Measurements from ENCODE around the gene TMEM88.

The TMEM88 gene

DNA sequence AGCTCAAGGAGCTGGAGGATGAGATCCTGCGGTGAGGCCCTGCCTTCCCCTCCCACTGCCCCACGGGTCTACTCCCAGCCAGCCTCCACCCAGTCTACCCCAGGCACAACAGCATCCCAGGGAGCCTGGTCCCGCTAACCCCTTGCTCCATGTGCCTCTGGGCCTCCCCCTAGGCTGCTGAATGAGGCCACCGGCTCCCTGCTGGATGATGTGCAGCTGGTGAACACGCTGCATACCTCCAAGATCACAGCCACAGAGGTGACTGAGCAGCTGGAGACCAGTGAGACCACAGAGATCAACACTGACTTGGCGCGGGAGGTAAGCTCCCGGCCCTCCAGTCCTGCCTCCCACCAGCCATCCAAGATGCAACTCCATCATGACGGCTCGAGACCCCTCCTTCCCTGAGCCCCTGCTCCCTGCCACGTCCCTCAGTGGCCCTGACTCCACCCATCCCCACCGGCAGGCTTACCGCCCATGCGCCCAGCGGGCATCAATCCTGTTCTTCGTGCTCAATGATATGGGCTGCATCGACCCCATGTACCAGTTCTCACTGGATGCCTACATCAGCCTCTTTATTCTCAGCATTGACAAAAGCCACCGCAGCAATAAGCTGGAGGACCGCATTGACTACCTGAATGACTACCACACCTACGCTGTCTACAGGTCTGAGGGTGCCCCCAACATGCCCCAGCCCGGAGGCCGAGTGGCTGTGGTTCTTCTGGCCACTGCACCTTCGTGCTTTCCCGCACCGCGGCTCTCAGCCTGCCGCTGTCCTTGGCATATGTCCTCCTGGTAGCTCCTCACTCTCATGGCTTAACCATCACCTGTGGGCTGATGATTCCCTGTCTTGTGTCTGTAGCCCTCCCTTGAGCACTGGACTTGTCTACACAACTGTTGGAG lies 35.9 kb upstream of the TMEM88 start:
- Histone ChIP-seq H3K4me3 (ENCODE audit: insufficient read depth, low read depth, low read length) (no peak overlapping the region), H3K4me1 (ENCODE audit: control insufficient read depth, insufficient read depth, low read length) (no peaks in the 10 kb centered on the region), H3K9me3 (ENCODE audit: control insufficient read depth, low read length) (no peaks in the 10 kb centered on the region), H3K36me3 (ENCODE audit: control insufficient read depth, insufficient read depth, low read length) (no peaks in the 10 kb centered on the region), H3K27ac (ENCODE audit: insufficient read depth, low read depth, low read length, poor library complexity, severe bottlenecking) (no peak overlapping the region), H3K27me3 (ENCODE audit: control insufficient read depth, insufficient read depth, low read length, poor library complexity, severe bottlenecking) (peaks cover 9% of the 10 kb centered on the region)
- 90% methylated on average over 27 of the region's 27 CpGs for WGBS, 2 experiments

GRCh38 chr17:7820231-7820630 lies 34.6 kb upstream of the TMEM88 start:
- H3K4me1 ChIP-seq (ENCODE audit: control insufficient read depth, insufficient read depth, low read length): no peaks in the 10 kb centered on the region
- H3K27ac ChIP-seq (ENCODE audit: insufficient read depth, low read depth, low read length, poor library complexity, severe bottlenecking): no peak overlapping the region
- H3K27me3 ChIP-seq (ENCODE audit: control insufficient read depth, insufficient read depth, low read length, poor library complexity, severe bottlenecking): peaks cover 16% of the 10 kb centered on the region
- 73 to 78% methylated on average over 5 of the region's 5 CpGs for WGBS, 2 experiments
- H3K36me3 ChIP-seq (ENCODE audit: control insufficient read depth, insufficient read depth, low read length): no peaks in the 10 kb centered on the region
- H3K9me3 ChIP-seq (ENCODE audit: control insufficient read depth, low read length): no peaks in the 10 kb centered on the region
- H3K4me3 ChIP-seq (ENCODE audit: insufficient read depth, low read depth, low read length): no peak overlapping the region

DNA sequence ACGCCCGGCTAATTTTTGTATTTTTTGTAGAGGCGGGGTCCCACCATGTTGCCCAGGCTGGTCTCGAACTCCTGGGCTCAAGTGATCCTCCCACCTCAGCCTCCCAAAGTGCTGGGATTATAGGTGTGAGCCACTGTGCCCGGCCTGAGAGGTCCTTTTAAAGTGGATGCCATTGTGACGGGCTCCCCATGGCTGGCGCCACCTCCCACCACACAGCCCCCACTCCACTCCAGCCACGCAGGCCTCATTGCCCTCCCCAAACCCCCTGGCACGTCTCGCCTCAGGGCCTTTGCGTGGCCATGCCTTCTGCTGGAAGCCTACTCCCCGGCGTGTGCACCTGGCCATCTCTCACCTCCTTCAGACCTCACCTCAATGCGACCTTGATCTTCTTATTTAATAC lies 32.7 kb upstream of the TMEM88 start:
- no peaks in the 10 kb centered on the region for H3K9me3 ChIP-seq (ENCODE audit: control insufficient read depth, low read length)
- WGBS, 2 experiments: 76 to 78% methylated on average over 14 of the region's 14 CpGs
- no peaks in the 10 kb centered on the region for H3K4me1 ChIP-seq (ENCODE audit: control insufficient read depth, insufficient read depth, low read length)
- H3K27ac ChIP-seq (ENCODE audit: insufficient read depth, low read depth, low read length, poor library complexity, severe bottlenecking): no peak overlapping the region
- H3K27me3 ChIP-seq (ENCODE audit: control insufficient read depth, insufficient read depth, low read length, poor library complexity, severe bottlenecking): peaks cover 16% of the 10 kb centered on the region
- H3K4me3 ChIP-seq (ENCODE audit: insufficient read depth, low read depth, low read length): no peak overlapping the region
- H3K36me3 ChIP-seq (ENCODE audit: control insufficient read depth, insufficient read depth, low read length): no peaks in the 10 kb centered on the region

DNA sequence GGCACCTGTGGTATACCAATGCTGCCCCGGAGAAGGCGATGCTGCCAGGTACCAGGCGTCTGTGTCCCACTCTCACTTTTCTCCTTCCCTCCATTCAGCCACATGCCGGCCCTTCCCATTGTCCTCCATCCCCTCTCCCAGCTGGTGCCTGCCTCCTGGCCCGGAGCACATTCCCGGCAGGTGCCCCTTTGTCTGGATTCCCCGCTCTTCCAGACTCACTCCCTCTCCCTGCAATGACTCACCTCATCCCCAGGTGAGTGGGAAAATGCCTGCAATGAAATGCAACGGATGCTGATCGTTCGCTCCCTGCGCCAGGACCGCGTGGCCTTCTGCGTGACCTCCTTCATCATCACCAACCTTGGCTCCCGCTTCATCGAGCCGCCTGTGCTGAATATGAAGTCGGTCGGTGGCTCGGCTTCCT lies 31.3 kb upstream of the TMEM88 start:
- Histone ChIP-seq H3K9me3 (ENCODE audit: control insufficient read depth, low read length) (no peaks in the 10 kb centered on the region), H3K27ac (ENCODE audit: insufficient read depth, low read depth, low read length, poor library complexity, severe bottlenecking) (no peak overlapping the region), H3K36me3 (ENCODE audit: control insufficient read depth, insufficient read depth, low read length) (no peaks in the 10 kb centered on the region), H3K27me3 (ENCODE audit: control insufficient read depth, insufficient read depth, low read length, poor library complexity, severe bottlenecking) (peaks cover 23% of the 10 kb centered on the region), H3K4me3 (ENCODE audit: insufficient read depth, low read depth, low read length) (no peak overlapping the region), H3K4me1 (ENCODE audit: control insufficient read depth, insufficient read depth, low read length) (no peaks in the 10 kb centered on the region)
- 64 to 66% methylated on average over 20 of the region's 20 CpGs for WGBS, 2 experiments

GRCh38 chr17:7824021-7824924 lies 30.6 kb upstream of the TMEM88 start:
- Histone ChIP-seq H3K27me3 (ENCODE audit: control insufficient read depth, insufficient read depth, low read length, poor library complexity, severe bottlenecking) (peaks cover 23% of the 10 kb centered on the region), H3K36me3 (ENCODE audit: control insufficient read depth, insufficient read depth, low read length) (no peaks in the 10 kb centered on the region), H3K9me3 (ENCODE audit: control insufficient read depth, low read length) (no peaks in the 10 kb centered on the region), H3K27ac (ENCODE audit: insufficient read depth, low read depth, low read length, poor library complexity, severe bottlenecking) (no peak overlapping the region), H3K4me1 (ENCODE audit: control insufficient read depth, insufficient read depth, low read length) (no peaks in the 10 kb centered on the region), H3K4me3 (ENCODE audit: insufficient read depth, low read depth, low read length) (no peak overlapping the region)
- WGBS, 2 experiments: 89 to 92% methylated on average over 9 of the region's 9 CpGs

DNA sequence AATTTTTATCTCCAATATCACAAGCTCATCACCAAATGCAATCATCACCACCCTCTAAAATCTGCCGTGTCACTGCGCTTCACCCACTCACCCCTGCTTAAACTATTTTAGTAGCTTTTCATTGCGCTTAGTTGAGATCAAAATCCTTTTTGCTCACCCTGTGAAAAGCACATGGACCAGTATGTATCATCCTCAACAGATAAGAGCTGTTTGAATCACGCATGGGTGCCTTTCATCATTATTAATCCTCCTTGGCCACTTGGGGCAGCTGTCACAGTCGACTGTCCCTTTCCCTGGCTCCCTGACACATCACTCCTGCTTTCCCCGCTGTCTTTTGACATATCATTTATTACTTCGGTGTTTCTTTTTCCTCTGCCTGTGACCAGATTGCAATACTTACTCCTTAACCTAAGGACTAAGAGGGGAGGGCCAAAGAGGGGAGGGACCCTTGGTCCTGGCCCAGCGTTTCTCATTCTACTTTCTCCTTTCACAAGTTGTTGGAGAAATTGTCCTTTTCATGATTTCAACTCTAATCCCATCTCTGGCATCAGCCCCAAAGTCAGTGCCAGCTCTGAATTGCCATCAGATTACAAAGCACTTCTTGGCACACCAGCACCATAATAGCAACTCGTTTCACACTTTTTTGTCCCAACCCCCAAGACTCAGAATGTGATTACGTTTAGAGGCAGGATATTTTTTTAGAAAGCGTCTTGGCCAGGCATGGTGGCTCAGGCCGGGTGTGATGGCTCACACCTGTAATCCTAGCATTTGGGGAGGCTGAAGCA lies 29.5 kb upstream of the TMEM88 start:
- no peak overlapping the region for H3K4me3 ChIP-seq (ENCODE audit: insufficient read depth, low read depth, low read length)
- WGBS, 2 experiments: 75% methylated on average over 12 of the region's 12 CpGs
- H3K9me3 ChIP-seq (ENCODE audit: control insufficient read depth, low read length): no peaks in the 10 kb centered on the region
- no peaks in the 10 kb centered on the region for H3K4me1 ChIP-seq (ENCODE audit: control insufficient read depth, insufficient read depth, low read length)
- peaks cover 23% of the 10 kb centered on the region for H3K27me3 ChIP-seq (ENCODE audit: control insufficient read depth, insufficient read depth, low read length, poor library complexity, severe bottlenecking)
- H3K27ac ChIP-seq (ENCODE audit: insufficient read depth, low read depth, low read length, poor library complexity, severe bottlenecking): no peak overlapping the region
- H3K36me3 ChIP-seq (ENCODE audit: control insufficient read depth, insufficient read depth, low read length): no peaks in the 10 kb centered on the region

GRCh38 chr17:7830616-7831015 lies 24.2 kb upstream of the TMEM88 start:
- Histone ChIP-seq H3K27me3 (ENCODE audit: control insufficient read depth, insufficient read depth, low read length, poor library complexity, severe bottlenecking) (peaks cover 36% of the 10 kb centered on the region), H3K36me3 (ENCODE audit: control insufficient read depth, insufficient read depth, low read length) (no peaks in the 10 kb centered on the region), H3K27ac (ENCODE audit: insufficient read depth, low read depth, low read length, poor library complexity, severe bottlenecking) (no peak overlapping the region), H3K4me3 (ENCODE audit: insufficient read depth, low read depth, low read length) (no peak overlapping the region), H3K9me3 (ENCODE audit: control insufficient read depth, low read length) (no peaks in the 10 kb centered on the region), H3K4me1 (ENCODE audit: control insufficient read depth, insufficient read depth, low read length) (peaks cover 9% of the 10 kb centered on the region)
- WGBS, 2 experiments: 91 to 92% methylated on average over 8 of the region's 8 CpGs

- Histone ChIP-seq H3K36me3 (ENCODE audit: control insufficient read depth, insufficient read depth, low read length) (no peaks in the 10 kb centered on the region), H3K4me1 (ENCODE audit: control insufficient read depth, insufficient read depth, low read length) (peaks cover 9% of the 10 kb centered on the region), H3K27me3 (ENCODE audit: control insufficient read depth, insufficient read depth, low read length, poor library complexity, severe bottlenecking) (peaks cover 36% of the 10 kb centered on the region), H3K9me3 (ENCODE audit: control insufficient read depth, low read length) (no peaks in the 10 kb centered on the region), H3K27ac (ENCODE audit: insufficient read depth, low read depth, low read length, poor library complexity, severe bottlenecking) (no peak overlapping the region), H3K4me3 (ENCODE audit: insufficient read depth, low read depth, low read length) (no peak overlapping the region)
- WGBS, 2 experiments: 84 to 88% methylated on average over 7 of the region's 7 CpGs
These were observed 23.6 kb upstream of the TMEM88 start for GRCh38 chr17:7831233-7831632.

- no peaks in the 10 kb centered on the region for H3K36me3 ChIP-seq (ENCODE audit: control insufficient read depth, insufficient read depth, low read length)
- 83 to 87% methylated on average over 10 of the region's 10 CpGs for WGBS, 2 experiments
- peaks cover 9% of the 10 kb centered on the region for H3K4me1 ChIP-seq (ENCODE audit: control insufficient read depth, insufficient read depth, low read length)
- no peak overlapping the region for H3K4me3 ChIP-seq (ENCODE audit: insufficient read depth, low read depth, low read length)
- H3K9me3 ChIP-seq (ENCODE audit: control insufficient read depth, low read length): no peaks in the 10 kb centered on the region
- peaks cover 36% of the 10 kb centered on the region for H3K27me3 ChIP-seq (ENCODE audit: control insufficient read depth, insufficient read depth, low read length, poor library complexity, severe bottlenecking)
- no peak overlapping the region for H3K27ac ChIP-seq (ENCODE audit: insufficient read depth, low read depth, low read length, poor library complexity, severe bottlenecking)
These were observed 22.4 kb upstream of the TMEM88 start for GRCh38 chr17:7832431-7832830.
